Hepatic stellate cell (primary cell): ENCODE data around the gene DAZL.

Experiments
- DNase-seq: peaks from one replicate; pipeline ENCODE4 v3.0.0; 2011; ENCODE audit warnings: low spot score

The DAZL gene

GRCh38 chr3:16543242-16543864, 61.9 kb downstream of the DAZL start:
- DNase-seq = no peak

- DNase-seq = no peak
These were observed 66.7 kb downstream of the DAZL start for GRCh38 chr3:16538507-16538906.

DNA sequence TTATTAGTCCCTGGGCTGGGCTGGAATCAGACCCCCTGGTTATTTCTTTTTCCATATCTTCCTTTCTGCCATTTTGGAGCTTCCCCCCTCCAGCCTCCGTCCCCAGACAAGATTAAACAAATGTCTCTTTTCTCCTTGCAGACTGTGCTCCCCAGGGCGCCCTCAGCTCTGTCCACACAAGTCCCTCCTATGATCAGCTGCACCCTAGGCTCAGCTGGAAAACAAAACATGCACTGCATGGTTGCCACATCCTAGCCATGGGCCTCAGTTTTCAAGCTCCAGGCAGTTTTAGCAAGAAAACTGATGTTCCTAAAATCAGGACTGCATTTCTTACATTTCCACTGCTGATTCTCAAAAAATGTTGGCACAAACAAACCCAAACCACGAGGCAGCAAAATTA, 68.2 kb downstream of the DAZL start:
- no peak for DNase-seq
